Endothelial cell of umbilical vein (primary cell): ENCODE results near the gene SKAP1. TPM values are rescaled to one million over a fixed set of nuclear protein-coding genes. Genes with fewer than 3 reads are reported as not detected.

Experiments
- BruUV-seq: library from RNA; stranded (reverse); fragments of 400-500 nt; replicated peaks from 2 replicates; lab custom pipeline; 2021; lab: Mats Ljungman, UMichigan
- CTCF ChIA-PET: fragments of 300-600, 350-600 bp; sonication (Branson Sonifier 250); formaldehyde crosslinking; loops from one replicate; lab custom pipeline; 2021; ENCODE audit warnings: antibody characterized with exemption, inconsistent platforms; lab: Charles Lee
- POLR2A ChIA-PET: fragments of 300-600, 350-600 bp; sonication (Branson Sonifier 250); formaldehyde crosslinking; loops from one replicate; lab custom pipeline; 2021; ENCODE audit warnings: antibody characterized with exemption, inconsistent platforms; lab: Charles Lee
- DNase-seq: peaks from one replicate; pipeline ENCODE4 v3.0.0-alpha.2; 2011; ENCODE audit warnings: low read depth, low spot score
- FAIRE-seq: peaks from 2 replicates; lab custom pipeline; 2011; peaks lifted over from hg19 to GRCh38; lab: Jason Lieb, UNC
- H2AFZ ChIP-seq: 2 replicates; pipeline ENCODE4 v1.6.0; 2012; ENCODE audit warnings: low read depth, low read length, control low read depth, inconsistent platforms
- H3K27ac ChIP-seq: 2 replicates; pipeline ENCODE4 v1.5.1; 2011; ENCODE audit warnings: low read depth, mild to moderate bottlenecking, control low read depth, low read length, moderate library complexity; ENCODE audit not compliant: insufficient read depth
- H3K27me3 ChIP-seq, 2 experiments: 2 replicates each; pipeline versions ENCODE4 v1.6.0 to v1.6.1; 2011; ENCODE audit warnings: low read length in 2 of 2, mixed read lengths in 1 of 2; ENCODE audit not compliant: control insufficient read depth in 2 of 2, insufficient read depth in 2 of 2
- H3K36me3 ChIP-seq, 2 experiments: 2 replicates in 1 of 2; 3 replicates in 1 of 2; pipeline ENCODE4 v1.5.1; 2011; ENCODE audit warnings: low read length in 2 of 2, mild to moderate bottlenecking in 1 of 2, moderate library complexity in 1 of 2; ENCODE audit not compliant: control insufficient read depth in 2 of 2, insufficient read depth in 2 of 2; ENCODE audit errors: extremely low read depth in 1 of 2
- H3K4me1 ChIP-seq: 3 replicates; pipeline ENCODE4 v1.5.1; 2011; ENCODE audit warnings: mild to moderate bottlenecking, low read length; ENCODE audit not compliant: control insufficient read depth, insufficient read depth; ENCODE audit errors: extremely low read depth
- H3K4me2 ChIP-seq: 2 replicates; pipeline ENCODE4 v1.6.1; 2011; ENCODE audit warnings: low read length, control low read depth, mixed read lengths; ENCODE audit not compliant: insufficient read depth
- H3K4me3 ChIP-seq, 3 experiments: fragments of 200-600 bp in 1 of 3; sonication (generic), shearing (Covaris generic) in 1 of 3; replicated peaks in 1 of 3; 2 replicates each; pipeline ENCODE4 v1.5.1; 2011 to 2016; ENCODE audit warnings: control low read depth in 3 of 3, low read length in 3 of 3, mild to moderate bottlenecking in 2 of 3, inconsistent platforms in 1 of 3, low read depth in 1 of 3, moderate library complexity in 1 of 3; ENCODE audit not compliant: insufficient read depth in 1 of 3
- H3K79me2 ChIP-seq: 2 replicates; pipeline ENCODE4 v1.6.0; 2012; ENCODE audit warnings: low read length, inconsistent platforms; ENCODE audit not compliant: control insufficient read depth, insufficient read depth
- H3K9ac ChIP-seq: replicated peaks from 2 replicates; pipeline ENCODE3; 2011; ENCODE audit warnings: low read length, control low read depth; ENCODE audit not compliant: insufficient read depth; ENCODE audit errors: extremely low read depth
- H3K9me1 ChIP-seq: replicated peaks from 3 replicates; pipeline ENCODE4 v1.6.0; 2011; ENCODE audit warnings: mild to moderate bottlenecking, low read length; ENCODE audit not compliant: control insufficient read depth, insufficient read depth; ENCODE audit errors: extremely low read depth
- H3K9me3 ChIP-seq: replicated peaks from 2 replicates; pipeline ENCODE4 v1.5.1; 2012; ENCODE audit warnings: low read length, inconsistent platforms; ENCODE audit not compliant: control insufficient read depth, insufficient read depth
- H4K20me1 ChIP-seq: replicated peaks from 2 replicates; pipeline ENCODE3; 2011; ENCODE audit warnings: mild to moderate bottlenecking, low read length; ENCODE audit not compliant: control insufficient read depth, insufficient read depth; ENCODE audit errors: extremely low read depth
- CTCF ChIP-seq, 2 donors: IDR thresholded peaks; 1 replicate in 1 of 2; 2 replicates in 1 of 2; pipeline ENCODE4 v1.5.1; 2011; ENCODE audit warnings: low read length in 2 of 2, mild to moderate bottlenecking in 2 of 2, moderate library complexity in 2 of 2, control low read depth in 1 of 2, inconsistent platforms in 1 of 2, low read depth in 1 of 2; ENCODE audit not compliant: insufficient read depth in 1 of 2; ENCODE audit errors: extremely low read depth in 1 of 2
- EZH2 ChIP-seq: IDR thresholded peaks from 2 replicates; pipeline ENCODE4 v1.6.1; 2012; ENCODE audit warnings: borderline replicate concordance, low read depth, mild to moderate bottlenecking, moderate library complexity, low read length, inconsistent platforms; ENCODE audit not compliant: severe bottlenecking
- FOS ChIP-seq: IDR thresholded peaks from 2 replicates; pipeline ENCODE4 v1.6.1; 2011; ENCODE audit warnings: mild to moderate bottlenecking, low read length, moderate library complexity, borderline replicate concordance; ENCODE audit not compliant: insufficient read depth
- GATA2 ChIP-seq: IDR thresholded peaks from 2 replicates; pipeline ENCODE4 v1.7.0; 2011; ENCODE audit warnings: low read depth, mild to moderate bottlenecking, moderate library complexity, mixed read lengths, low read length; ENCODE audit not compliant: insufficient read length, insufficient read depth
- JUN ChIP-seq: IDR thresholded peaks from 2 replicates; pipeline ENCODE4 v1.6.1; 2011; ENCODE audit warnings: borderline replicate concordance, low read depth; ENCODE audit not compliant: insufficient read length, insufficient read depth
- MAX ChIP-seq: IDR thresholded peaks from 2 replicates; pipeline ENCODE4 v1.6.1; 2011; ENCODE audit not compliant: insufficient read depth, insufficient read length
- MYC ChIP-seq: IDR thresholded peaks from one replicate; pipeline ENCODE4 v1.6.1; 2011; ENCODE audit warnings: mild to moderate bottlenecking, low read depth, low read length
- POLR2A ChIP-seq: IDR thresholded peaks from 2 replicates; pipeline ENCODE4 v1.6.1; 2012; ENCODE audit warnings: low read depth, mild to moderate bottlenecking, control low read depth, low read length
- POLR2AphosphoS5 ChIP-seq: IDR thresholded peaks from 2 replicates; pipeline ENCODE4 v1.6.1; 2012; ENCODE audit warnings: low read depth, mild to moderate bottlenecking, control low read depth, low read length, moderate library complexity; ENCODE audit not compliant: insufficient read depth
- dilution Hi-C: fragments of 300-500 bp; cut with MboI; formaldehyde crosslinking; loops from one replicate; pipeline ENCODE4 v1.15.0; 2019; ENCODE audit warnings: low sequenced_read_pairs; ENCODE audit not compliant: extremely low pct_ligation_motif_present
- intact Hi-C: fragments of 100-400 bp; cut with micrococcal nuclease; formaldehyde crosslinking; loops from one replicate; pipeline ENCODE4 v1.10.0; 2022
- polyA plus RNA-seq, 4 experiments: library from polyadenylated mRNA; depleted of rRNA in 3 of 4; stranded (reverse) in 3 of 4; unstranded in 1 of 4; fragments of >200 nt; gene quantifications; 2 replicates each; pipeline versions ENCODE4 v1.2.1 to v1.2.3, GENCODE V29; 2011 to 2012; ENCODE audit warnings: missing spikeins in 1 of 4
- total RNA-seq: library from RNA; stranded (reverse); gene quantifications from 2 replicates; pipeline ENCODE4 v1.2.3, GENCODE V29; 2021

SKAP1 gene
- total and polyA plus RNA-seq, 2 donors (not counting 3 experiments of a cell fraction or from before 2014, with no cell fraction given), result 0.75 TPM; not detected in 1

- Histone ChIP-seq H3K4me3 (no peak overlapping the region), H3K79me2 (no peaks in the 10 kb centered on the region), H2AFZ (no peak overlapping the region), H3K9me1 (no peaks in the 10 kb centered on the region), H3K36me3 (no peaks in the 10 kb centered on the region), H3K27ac (no peak overlapping the region), H4K20me1 (no peaks in the 10 kb centered on the region), H3K4me1 (no peaks in the 10 kb centered on the region), H3K4me2 (no peak overlapping the region), H3K9ac (no peak overlapping the region), H3K9me3 (no peaks in the 10 kb centered on the region), H3K27me3 (peaks cover 0 to 3% of the 10 kb centered on the region in 2 experiments)
- TF ChIP-seq FOS, result no peak
- no peak for TF ChIP-seq POLR2AphosphoS5
- no peak for TF ChIP-seq JUN
- no peak for TF ChIP-seq MYC
- TF ChIP-seq EZH2, result no peak
- TF ChIP-seq CTCF (IDR thresholded peaks at IDR 0.05; ENCODE audit: extremely low read depth in 1 of 2, insufficient read depth in 1 of 2, low read depth in 1 of 2, low read length in 2 of 2), result no peak
- no peak for TF ChIP-seq POLR2A
- TF ChIP-seq MAX, result no peak
- TF ChIP-seq GATA2, result no peak
- CTCF ChIA-PET, result interaction anchor here (0.6 to 5.0 kb wide), 68 partner anchors 8 to 310 kb away, joined by 3 to 85 read pairs (median 4); partner anchors contain the start of genes HOXB5 and HOXB8
- intact Hi-C loops, result loop anchor here (10.0 kb wide), 1 partner anchor 310 kb away; no protein-coding TSS in a partner anchor
- dilution Hi-C loops, result no loop called here
- BruUV-seq, result no TSS peak
- POLR2A ChIA-PET, result no interaction called here
- FAIRE-seq (no peak), DNase-seq (no peak)
Measured at GRCh38 chr17:48335146-48335784, 94.7 kb downstream of the SKAP1 start.
